Vagina (tissue), 2 donors: ENCODE results near the gene EIF1. TPM values are rescaled to one million over a fixed set of nuclear protein-coding genes. Genes with fewer than 3 reads are reported as not detected.

Experiments
- DNase-seq, 2 donors: peaks; one replicate each; pipeline ENCODE4 v3.0.0-alpha.2; 2017; ENCODE audit errors: extremely low spot score in 2 of 2
- H3K27ac ChIP-seq: fragments of 200-600 bp; sonication (generic); one replicate; pipeline ENCODE4 v1.5.1; 2019
- H3K27me3 ChIP-seq: fragments of 200-600 bp; sonication (generic); one replicate; pipeline ENCODE4 v1.5.1; 2019
- H3K36me3 ChIP-seq, 2 donors: fragments of 200-600 bp; sonication (generic); one replicate each; pipeline ENCODE4 v1.5.1; 2017 to 2019
- H3K4me1 ChIP-seq: fragments of 200-600 bp; sonication (generic); one replicate; pipeline ENCODE4 v1.5.1; 2019
- H3K4me3 ChIP-seq, 2 donors: fragments of 200-600 bp; sonication (generic); 1 replicate in 1 of 2; 2 replicates in 1 of 2; pipeline ENCODE4 v1.5.1; 2016 to 2019
- H3K9me3 ChIP-seq: fragments of 200-600 bp; sonication (generic); one replicate; pipeline ENCODE4 v1.5.1; 2019
- CTCF ChIP-seq, 3 experiments: fragments of 450-650 bp in 2 of 3; fragments of 200-600 bp in 1 of 3; sonication (generic) in 1 of 3; IDR thresholded peaks; one replicate each; pipeline ENCODE4 v1.5.1; 2017 to 2019; ENCODE audit warnings: antibody characterized with exemption in 3 of 3, mild to moderate bottlenecking in 2 of 3, moderate library complexity in 2 of 3
- POLR2A ChIP-seq, 2 donors: fragments of 450-650 bp; IDR thresholded peaks; one replicate each; pipeline ENCODE4 v1.6.1; 2017; ENCODE audit warnings: antibody characterized with exemption in 2 of 2, mild to moderate bottlenecking in 2 of 2, moderate library complexity in 2 of 2
- POLR2AphosphoS5 ChIP-seq, 2 donors: sonication (generic); formaldehyde crosslinking; IDR thresholded peaks; one replicate each; pipeline ENCODE4 v1.9.0; 2017; ENCODE audit warnings: antibody characterized with exemption in 2 of 2, mild to moderate bottlenecking in 2 of 2, low read depth in 1 of 2; ENCODE audit not compliant: insufficient read depth in 1 of 2
- intact Hi-C: fragments of 100-400 bp; cut with DNase I; formaldehyde crosslinking; loops from one replicate; pipeline ENCODE4 v1.15.1; 2023
- total RNA-seq: library from RNA; depleted of rRNA; stranded (reverse); fragments of >200 nt; gene quantifications from one replicate; pipeline ENCODE4 v1.2.3, GENCODE V29; 2016

EIF1 gene
- total RNA-seq, 1 donor from 2014 or later = 204 TPM

DNA sequence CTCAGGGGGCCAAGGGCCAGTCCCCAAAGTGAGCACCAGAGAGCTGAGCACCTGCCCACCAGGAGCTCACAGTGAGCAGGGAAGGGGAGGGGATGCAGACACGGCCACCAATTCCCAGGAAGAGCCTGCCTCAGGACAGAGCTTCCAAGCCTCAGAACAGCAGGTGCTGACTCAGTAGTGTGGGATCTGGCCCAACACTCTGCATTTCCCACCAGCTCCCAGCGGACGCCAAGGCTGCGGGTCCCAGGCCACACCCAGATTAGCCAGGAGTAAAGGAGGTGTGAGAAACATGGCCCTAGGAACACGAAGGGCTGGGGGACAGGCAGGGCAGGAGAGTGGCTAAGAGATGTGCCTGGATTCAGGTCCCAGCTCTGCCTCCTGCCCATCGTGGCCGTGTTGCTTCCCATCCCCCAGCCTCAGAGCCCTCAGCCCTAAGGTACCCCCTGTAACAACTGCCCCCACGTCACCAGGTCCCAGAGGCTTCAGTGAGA lies 28.4 kb upstream of the EIF1 start:
- no peak overlapping the region for H3K4me3 ChIP-seq
- H3K36me3 ChIP-seq = no peaks in the 10 kb centered on the region
- intact Hi-C loops = no loop called here
- H3K27me3 ChIP-seq = no peaks in the 10 kb centered on the region
- DNase-seq = no peak
- H3K9me3 ChIP-seq = no peaks in the 10 kb centered on the region
- H3K27ac ChIP-seq = peak overlapping the region; percentile 85
- TF ChIP-seq POLR2A (IDR thresholded peaks at IDR 0.05) (no peak), POLR2AphosphoS5 (IDR thresholded peaks at IDR 0.05; ENCODE audit: insufficient read depth in 1 of 2, low read depth in 1 of 2) (no peak), CTCF (IDR thresholded peaks at IDR 0.05) (no peak)
- H3K4me1 ChIP-seq = peaks cover 55% of the 10 kb centered on the region

GRCh38 chr17:41663451-41664171 lies 25.1 kb upstream of the EIF1 start:
- intact Hi-C loops = no loop called here
- H3K27ac ChIP-seq = peak overlapping the region; percentile 64
- no peaks in the 10 kb centered on the region for H3K9me3 ChIP-seq
- no peaks in the 10 kb centered on the region for H3K27me3 ChIP-seq
- no peak for DNase-seq
- no peak for TF ChIP-seq POLR2AphosphoS5 (IDR thresholded peaks at IDR 0.05; ENCODE audit: insufficient read depth in 1 of 2, low read depth in 1 of 2)
- TF ChIP-seq CTCF (IDR thresholded peaks at IDR 0.05) = no peak
- no peaks in the 10 kb centered on the region for H3K36me3 ChIP-seq
- H3K4me1 ChIP-seq = peaks cover 53% of the 10 kb centered on the region
- no peak overlapping the region for H3K4me3 ChIP-seq

DNA sequence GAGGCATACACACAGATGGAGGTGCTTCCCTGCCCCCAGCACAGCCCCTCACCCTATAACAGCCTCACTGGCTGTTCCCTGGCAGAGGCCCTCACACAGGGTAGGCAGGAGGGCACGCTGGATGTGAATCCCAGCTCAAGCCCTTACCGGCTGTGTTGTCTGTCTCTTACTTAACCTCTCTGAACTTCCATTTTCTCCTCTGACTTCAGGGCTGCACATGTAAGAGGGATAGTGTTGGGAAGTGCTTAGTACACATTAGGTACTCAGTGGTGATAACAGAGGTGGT lies 24.6 kb upstream of the EIF1 start:
- intact Hi-C loops = no loop called here
- H3K27ac ChIP-seq = peak overlapping the region; percentile 64
- H3K4me3 ChIP-seq = no peak overlapping the region
- no peak for TF ChIP-seq POLR2A (IDR thresholded peaks at IDR 0.05)
- peaks cover 53% of the 10 kb centered on the region for H3K4me1 ChIP-seq
- DNase-seq = no peak
- H3K27me3 ChIP-seq = no peaks in the 10 kb centered on the region
- no peaks in the 10 kb centered on the region for H3K36me3 ChIP-seq
- H3K9me3 ChIP-seq = no peaks in the 10 kb centered on the region

DNA sequence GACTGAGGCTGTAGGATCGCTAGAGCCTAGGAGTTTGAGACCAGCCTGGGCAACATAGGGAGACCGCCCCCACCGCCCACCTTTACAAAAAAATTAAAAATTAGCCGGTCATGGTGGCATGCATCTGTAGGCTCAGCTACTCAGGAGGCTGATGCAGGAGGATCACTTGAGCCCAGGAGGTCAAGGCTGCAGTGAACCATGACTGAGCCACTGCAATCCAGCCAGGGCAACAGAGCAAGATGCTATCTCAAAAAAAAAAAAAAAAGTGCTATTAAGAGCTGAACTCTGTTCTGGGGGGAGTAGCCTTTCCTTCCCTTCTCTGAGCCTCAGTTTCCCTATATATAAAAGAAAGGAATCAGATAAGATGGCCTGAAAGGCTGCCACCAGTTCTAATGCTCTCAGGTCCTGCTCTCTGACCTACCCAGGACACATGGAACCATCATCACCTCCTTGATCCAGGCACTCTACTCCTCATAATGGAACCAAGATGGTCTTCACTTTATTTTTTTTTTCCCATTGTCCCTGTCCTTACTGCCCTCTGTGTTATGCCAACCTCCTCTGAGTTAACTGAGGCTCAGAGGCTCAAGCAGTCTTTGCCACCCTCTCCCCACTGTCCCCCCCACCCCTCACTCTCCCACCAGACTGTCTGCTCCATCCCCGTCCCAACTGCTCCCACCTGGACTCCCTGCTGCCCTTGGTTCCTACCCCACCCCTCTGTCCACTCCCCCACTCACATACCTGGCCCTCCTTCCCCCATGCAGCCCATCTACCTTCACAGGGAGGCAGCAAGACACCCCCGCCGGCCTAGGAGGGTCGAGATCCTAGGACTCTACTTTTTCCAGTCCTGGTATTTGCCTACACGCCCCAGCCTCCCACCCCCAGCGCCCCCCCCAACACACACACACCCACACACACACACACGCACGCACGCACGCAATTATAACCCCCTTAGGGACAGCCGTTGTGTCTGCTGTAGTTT lies 23.8 kb upstream of the EIF1 start:
- no peak for DNase-seq
- intact Hi-C loops = no loop called here
- Histone ChIP-seq H3K4me1 (peaks cover 46% of the 10 kb centered on the region), H3K27me3 (no peaks in the 10 kb centered on the region), H3K4me3 (peak overlapping the region; percentile 52 to 62), H3K9me3 (no peaks in the 10 kb centered on the region), H3K27ac (peak overlapping the region; percentile 97), H3K36me3 (no peaks in the 10 kb centered on the region)
- TF ChIP-seq CTCF (IDR thresholded peaks at IDR 0.05) (no peak), POLR2AphosphoS5 (IDR thresholded peaks at IDR 0.05; ENCODE audit: insufficient read depth in 1 of 2, low read depth in 1 of 2) (no peak), POLR2A (IDR thresholded peaks at IDR 0.05) (no peak)

GRCh38 chr17:41665566-41666236 lies 23.0 kb upstream of the EIF1 start:
- Histone ChIP-seq H3K4me1 (peaks cover 41% of the 10 kb centered on the region), H3K27ac (peak overlapping the region; percentile 97), H3K9me3 (no peaks in the 10 kb centered on the region), H3K36me3 (no peaks in the 10 kb centered on the region), H3K4me3 (peak overlapping the region; percentile 52 to 62), H3K27me3 (no peaks in the 10 kb centered on the region)
- TF ChIP-seq POLR2AphosphoS5 (IDR thresholded peaks at IDR 0.05; ENCODE audit: insufficient read depth in 1 of 2, low read depth in 1 of 2) = peak; percentile 23 to 80
- peak; percentile 90 to 95 (median 94) for TF ChIP-seq CTCF (IDR thresholded peaks at IDR 0.05)
- TF ChIP-seq POLR2A (IDR thresholded peaks at IDR 0.05) = peak in 1 of 2 donors; percentile 49
- no peak for DNase-seq
- intact Hi-C loops = no loop called here
